HFF-Myc (cell line): Measurements from ENCODE around the gene SHQ1.
"Not testable (repeated sequence)": the region's sequence is repeated elsewhere in the genome, so short reads cannot be mapped to it uniquely, and the experiment has no call there.

Source experiments
- DNase-seq: peaks from one replicate; pipeline ENCODE4 v3.0.0-alpha.2; 2011; ENCODE audit warnings: low read depth; ENCODE audit errors: extremely low read depth
- H3K4me3 ChIP-seq: replicated peaks from 2 replicates; pipeline ENCODE4 v1.5.1; 2011; ENCODE audit warnings: low read depth, mild to moderate bottlenecking, control low read depth, low read length
- CTCF ChIP-seq: IDR thresholded peaks from 2 replicates; pipeline ENCODE4 v1.5.1; 2012; ENCODE audit warnings: mild to moderate bottlenecking, low read depth, low read length, control low read depth; ENCODE audit errors: missing control alignments

The SHQ1 gene

GRCh38 chr3:72724070-72724469, 124.2 kb downstream of the SHQ1 start:
- DNase-seq: no peak
- no peak for TF ChIP-seq CTCF
- H3K4me3 ChIP-seq: no peak overlapping the region

GRCh38 chr3:72722930-72723726, 125.1 kb downstream of the SHQ1 start:
- no peak overlapping the region for H3K4me3 ChIP-seq
- TF ChIP-seq CTCF: no peak
- no peak for DNase-seq

GRCh38 chr3:72721683-72722381, 126.4 kb downstream of the SHQ1 start:
- TF ChIP-seq CTCF: no peak
- H3K4me3 ChIP-seq: no peak overlapping the region
- DNase-seq: no peak

- H3K4me3 ChIP-seq: no peak overlapping the region
- no peak for DNase-seq
- no peak for TF ChIP-seq CTCF
These were observed 127.7 kb downstream of the SHQ1 start for GRCh38 chr3:72720566-72720965.

GRCh38 chr3:72719137-72719536, 129.1 kb downstream of the SHQ1 start:
- DNase-seq: no peak
- TF ChIP-seq CTCF: no peak
- H3K4me3 ChIP-seq: no peak overlapping the region

GRCh38 chr3:72714135-72714534, 134.1 kb downstream of the SHQ1 start:
- not testable (repeated sequence) for DNase-seq

GRCh38 chr3:72710471-72710870, 137.8 kb downstream of the SHQ1 start:
- not testable (repeated sequence) for DNase-seq, H3K4me3 ChIP-seq

More at GRCh38 chr3:72714135-72714534, 134.1 kb downstream of the SHQ1 start:
- not testable (repeated sequence) for H3K4me3 ChIP-seq
